Skeletal muscle tissue (tissue), 4 donors: Measurements from ENCODE around the gene CHML. TPM values are rescaled to one million over a fixed set of nuclear protein-coding genes. Genes with fewer than 3 reads are reported as not detected.

Source experiments
- H3K27ac ChIP-seq: one replicate; pipeline ENCODE4 v1.7.0; 2013; ENCODE audit warnings: mild to moderate bottlenecking, low read depth, low read length, inconsistent platforms
- H3K27me3 ChIP-seq, 3 donors: one replicate each; pipeline ENCODE4 v1.7.0; 2013; ENCODE audit warnings: low read length in 3 of 3; ENCODE audit not compliant: control insufficient read depth in 3 of 3, insufficient read depth in 3 of 3
- H3K36me3 ChIP-seq, 3 donors: one replicate each; pipeline ENCODE4 v1.7.0; 2013; ENCODE audit warnings: low read length in 3 of 3; ENCODE audit not compliant: control insufficient read depth in 3 of 3, insufficient read depth in 3 of 3
- H3K4me1 ChIP-seq, 3 donors: one replicate each; pipeline ENCODE4 v1.7.0; 2013; ENCODE audit warnings: low read length in 3 of 3, mild to moderate bottlenecking in 3 of 3; ENCODE audit not compliant: control insufficient read depth in 3 of 3, insufficient read depth in 3 of 3
- H3K4me3 ChIP-seq, 3 donors: one replicate each; pipeline ENCODE4 v1.7.0; 2013; ENCODE audit warnings: low read length in 3 of 3
- H3K9ac ChIP-seq, 3 donors: one replicate each; pipeline ENCODE4 v1.7.0; 2013; ENCODE audit warnings: low read length in 3 of 3, mild to moderate bottlenecking in 3 of 3, moderate library complexity in 2 of 3, low read depth in 1 of 3
- H3K9me3 ChIP-seq, 3 donors: one replicate each; pipeline ENCODE4 v1.7.0; 2013; ENCODE audit warnings: low read length in 3 of 3; ENCODE audit not compliant: control insufficient read depth in 3 of 3
- total RNA-seq: library from RNA; depleted of rRNA; stranded (reverse); fragments of >200 nt; gene quantifications from one replicate; pipeline ENCODE4 v1.2.3, GENCODE V29; 2014
- donor health status: Osteomylitis.

The CHML gene
- total RNA-seq, 1 donor from 2014 or later, result 8.4 TPM

GRCh38 chr1:241638909-241639622, 1.1 kb downstream of the CHML start:
- Histone ChIP-seq H3K27ac (no peak overlapping the region), H3K9ac (peak overlapping the region; percentile 8 to 65 (median 55)), H3K36me3 (no peaks in the 10 kb centered on the region), H3K4me1 (peaks cover 4 to 15% (median 6%) of the 10 kb centered on the region in 3 donors), H3K27me3 (no peaks in the 10 kb centered on the region), H3K9me3 (no peaks in the 10 kb centered on the region), H3K4me3 (peak overlapping the region; percentile 95 to 99 (median 98))

- Histone ChIP-seq H3K9me3 (no peaks in the 10 kb centered on the region), H3K27ac (no peak overlapping the region), H3K36me3 (no peaks in the 10 kb centered on the region), H3K27me3 (no peaks in the 10 kb centered on the region), H3K4me1 (peaks cover 4 to 15% (median 6%) of the 10 kb centered on the region in 3 donors), H3K9ac (no peak overlapping the region), H3K4me3 (no peak overlapping the region)
These were observed 2.0 kb downstream of the CHML start for GRCh38 chr1:241638099-241638682.

GRCh38 chr1:241637604-241638003, 2.6 kb downstream of the CHML start:
- Histone ChIP-seq H3K27me3 (no peaks in the 10 kb centered on the region), H3K4me1 (peaks cover 4 to 15% (median 6%) of the 10 kb centered on the region in 3 donors), H3K27ac (no peak overlapping the region), H3K9me3 (no peaks in the 10 kb centered on the region), H3K4me3 (no peak overlapping the region), H3K9ac (no peak overlapping the region), H3K36me3 (no peaks in the 10 kb centered on the region)

DNA sequence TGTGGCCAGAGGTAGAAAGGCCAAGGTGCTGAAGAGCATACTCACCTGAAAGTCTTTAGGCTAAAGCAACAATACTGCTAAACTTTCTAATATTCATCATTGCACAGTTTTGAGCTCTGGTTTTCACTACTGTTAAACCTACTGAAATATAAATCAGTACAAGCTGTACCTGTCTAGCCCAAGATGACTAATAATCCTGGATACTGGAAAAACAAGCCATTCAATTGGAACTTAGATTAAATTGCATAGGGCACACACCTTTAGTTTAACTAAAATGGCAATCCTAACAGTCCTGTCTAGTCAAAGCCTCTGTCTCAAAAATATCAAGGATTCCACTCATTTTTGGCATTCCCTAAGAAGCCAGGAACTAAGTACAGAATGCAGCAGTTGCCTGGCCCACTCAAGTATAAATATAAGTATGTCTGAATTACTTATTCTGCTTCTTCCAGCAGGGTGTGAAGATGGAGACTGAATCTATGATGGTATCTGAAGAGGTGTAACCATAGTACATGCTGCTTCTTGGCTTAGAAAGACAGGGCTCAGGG, 3.1 kb downstream of the CHML start:
- no peak overlapping the region for H3K27ac ChIP-seq
- H3K27me3 ChIP-seq, result no peaks in the 10 kb centered on the region
- no peaks in the 10 kb centered on the region for H3K36me3 ChIP-seq
- no peak overlapping the region for H3K4me3 ChIP-seq
- no peak overlapping the region for H3K9ac ChIP-seq
- H3K9me3 ChIP-seq, result no peaks in the 10 kb centered on the region
- H3K4me1 ChIP-seq, result peaks cover 4 to 15% (median 6%) of the 10 kb centered on the region in 3 donors

DNA sequence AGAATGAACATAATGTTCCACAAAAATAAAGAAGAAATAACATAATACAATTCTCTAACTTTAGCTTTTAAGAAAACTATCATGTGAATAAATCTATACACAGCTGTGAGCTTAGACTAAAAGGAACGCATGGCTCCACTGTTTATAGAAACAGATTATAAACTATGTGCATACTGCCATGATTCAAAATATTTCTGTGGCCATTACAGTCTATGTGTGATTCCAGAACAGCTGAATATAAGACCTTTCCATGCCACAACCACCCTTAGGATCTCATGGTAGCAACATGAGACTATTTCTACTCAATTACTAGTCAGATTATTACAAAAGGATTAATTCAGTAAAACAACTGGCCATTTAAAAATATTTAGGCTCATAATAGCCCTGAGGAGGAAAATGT, 3.9 kb downstream of the CHML start:
- Histone ChIP-seq H3K9me3 (no peaks in the 10 kb centered on the region), H3K27ac (no peak overlapping the region), H3K4me1 (peaks cover 4 to 15% (median 6%) of the 10 kb centered on the region in 3 donors), H3K4me3 (no peak overlapping the region), H3K9ac (no peak overlapping the region), H3K36me3 (no peaks in the 10 kb centered on the region), H3K27me3 (no peaks in the 10 kb centered on the region)

- no peak overlapping the region for H3K9ac ChIP-seq
- H3K4me1 ChIP-seq, result peaks cover 2 to 11% (median 5%) of the 10 kb centered on the region in 3 donors
- no peaks in the 10 kb centered on the region for H3K9me3 ChIP-seq
- no peaks in the 10 kb centered on the region for H3K36me3 ChIP-seq
- no peak overlapping the region for H3K27ac ChIP-seq
- no peaks in the 10 kb centered on the region for H3K27me3 ChIP-seq
- no peak overlapping the region for H3K4me3 ChIP-seq
These were observed 4.5 kb downstream of the CHML start for GRCh38 chr1:241635556-241636152.

DNA sequence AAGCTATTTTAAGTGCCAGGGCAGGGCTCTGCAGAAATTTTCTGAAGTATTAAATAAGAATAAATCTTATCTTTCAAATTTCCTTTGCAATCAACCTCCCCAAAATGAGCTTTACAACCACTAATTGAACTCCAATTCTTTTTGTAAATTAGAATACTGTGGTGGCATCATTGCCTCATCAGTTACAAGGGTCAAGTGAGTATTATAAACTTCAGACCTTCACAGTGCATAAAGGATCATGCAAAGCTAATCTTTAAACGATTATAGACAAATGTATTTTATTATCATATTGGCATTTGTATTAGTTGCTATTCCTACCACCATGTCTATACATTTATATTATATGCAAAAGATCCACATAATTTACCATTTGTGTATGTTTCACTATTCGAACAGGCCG, 7.2 kb downstream of the CHML start:
- H3K36me3 ChIP-seq, result no peaks in the 10 kb centered on the region
- H3K4me3 ChIP-seq, result no peak overlapping the region
- no peaks in the 10 kb centered on the region for H3K9me3 ChIP-seq
- no peaks in the 10 kb centered on the region for H3K4me1 ChIP-seq
- no peaks in the 10 kb centered on the region for H3K27me3 ChIP-seq
- no peak overlapping the region for H3K9ac ChIP-seq
- H3K27ac ChIP-seq, result no peak overlapping the region

GRCh38 chr1:241631674-241632073, 8.5 kb downstream of the CHML start:
- Histone ChIP-seq H3K9me3 (no peaks in the 10 kb centered on the region), H3K9ac (no peak overlapping the region), H3K4me1 (no peaks in the 10 kb centered on the region), H3K4me3 (no peak overlapping the region), H3K36me3 (no peaks in the 10 kb centered on the region), H3K27me3 (no peaks in the 10 kb centered on the region), H3K27ac (no peak overlapping the region)

DNA sequence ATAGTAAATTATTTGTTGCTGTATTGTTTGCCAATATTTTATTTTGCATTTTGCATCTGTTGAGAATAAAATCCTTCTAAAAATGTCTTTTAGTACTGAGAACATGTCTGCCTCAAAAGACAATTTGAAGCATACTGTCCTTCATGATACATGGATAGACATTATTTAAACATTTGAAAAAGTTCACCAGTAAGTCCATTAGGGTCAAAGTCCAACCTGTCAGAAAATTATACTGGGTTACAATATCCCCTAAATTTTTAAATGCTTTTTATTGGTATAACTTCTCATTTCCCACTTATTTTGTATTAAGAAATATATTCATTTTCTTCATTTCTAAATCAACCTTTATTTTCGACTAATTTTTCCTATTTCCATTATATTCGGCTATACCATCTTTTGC, 9.3 kb downstream of the CHML start:
- Histone ChIP-seq H3K27ac (no peak overlapping the region), H3K36me3 (no peaks in the 10 kb centered on the region), H3K4me3 (no peak overlapping the region), H3K4me1 (no peaks in the 10 kb centered on the region), H3K9ac (no peak overlapping the region), H3K27me3 (no peaks in the 10 kb centered on the region), H3K9me3 (no peaks in the 10 kb centered on the region)

- H3K4me3 ChIP-seq, result no peak overlapping the region
- no peak overlapping the region for H3K27ac ChIP-seq
- H3K4me1 ChIP-seq, result no peaks in the 10 kb centered on the region
- no peak overlapping the region for H3K9ac ChIP-seq
- no peaks in the 10 kb centered on the region for H3K27me3 ChIP-seq
- no peaks in the 10 kb centered on the region for H3K9me3 ChIP-seq
- H3K36me3 ChIP-seq, result no peaks in the 10 kb centered on the region
These were observed 9.7 kb downstream of the CHML start for GRCh38 chr1:241630476-241630875.
